Ovary (tissue), 9 donors: ENCODE measurements around the gene KCNN4. TPM values are rescaled to one million over a fixed set of nuclear protein-coding genes. Genes with fewer than 3 reads are reported as not detected.
"Not testable (repeated sequence)": the region's sequence is repeated elsewhere in the genome, so short reads cannot be mapped to it uniquely, and the experiment has no call there.

Experiments used
- DNase-seq, 5 donors: peaks; one replicate each; pipeline ENCODE4 v3.0.0-alpha.2; 2019 to 2020
- H3K27ac ChIP-seq, 2 donors: fragments of 200-600 bp; one replicate each; pipeline versions ENCODE4 v1.5.1 to v1.8.0; 2019 to 2022
- H3K27me3 ChIP-seq: fragments of 200-600 bp; one replicate; pipeline ENCODE4 v1.8.0; 2022
- H3K36me3 ChIP-seq: fragments of 200-600 bp; sonication (generic); one replicate; pipeline ENCODE4 v1.5.1; 2019
- H3K4me1 ChIP-seq: one replicate; pipeline ENCODE4 v1.8.1; 2013; ENCODE audit warnings: mild to moderate bottlenecking, moderate library complexity; ENCODE audit not compliant: insufficient read depth
- H3K4me3 ChIP-seq: fragments of 200-600 bp; sonication (generic); one replicate; pipeline ENCODE4 v1.5.1; 2017
- H3K9me3 ChIP-seq, 2 donors: fragments of 200-600 bp in 1 of 2; sonication (generic) in 1 of 2; one replicate each; pipeline versions ENCODE4 v1.5.1 to v1.8.1; 2013 to 2019; ENCODE audit warnings: mild to moderate bottlenecking in 1 of 2, moderate library complexity in 1 of 2
- CTCF ChIP-seq, 3 donors: fragments of 450-650 bp in 2 of 3; fragments of 200-600 bp in 1 of 3; IDR thresholded peaks; one replicate each; pipeline versions ENCODE4 v1.5.1 to v1.8.0; 2016 to 2022; ENCODE audit warnings: antibody characterized with exemption in 3 of 3, mild to moderate bottlenecking in 1 of 3
- EP300 ChIP-seq: sonication (generic); formaldehyde crosslinking; IDR thresholded peaks from one replicate; pipeline ENCODE4 v1.6.1; 2017; ENCODE audit warnings: antibody characterized with exemption
- POLR2A ChIP-seq: fragments of 450-650 bp; IDR thresholded peaks from one replicate; pipeline ENCODE4 v1.6.1; 2017; ENCODE audit warnings: antibody characterized with exemption, mild to moderate bottlenecking, moderate library complexity
- WGBS, 3 donors: extraction: QIAGEN DNeasy Blood & Tissue Kit in 1 of 3; methylation state at CpG; one replicate each; pipeline versions ENCODE4 v1.1.5 to v1.1.7; 2013 to 2017; 5-methylcytosine and 5-hydroxymethylcytosine counted together
- intact Hi-C, 4 donors: fragments of 100-400 bp; cut with DNase I; formaldehyde crosslinking; loops; one replicate each; pipeline versions ENCODE4 v1.11.0 to v1.15.1; 2022 to 2023
- polyA plus RNA-seq, 2 donors: library from polyadenylated mRNA; stranded (reverse); fragments of 200-250 nt in 1 of 2; fragments of 350-450 nt in 1 of 2; fragmentation: Illumina TruSeq in 1 of 2; extraction: RNeasy Lipid Tissue Mini Kit (QIAGEN cat#74804) in 1 of 2; gene quantifications; one replicate each; pipeline ENCODE4 v1.2.3, GENCODE V29; 2013 to 2014
- total RNA-seq, 7 donors: library from RNA; depleted of rRNA in 2 of 7; stranded (reverse); fragments of >200 nt in 2 of 7; fragmentation: NEBNext Ultra II Directional in 3 of 7; extraction: Animal tissue kit (Norgen Biotek cat#: 25700) in 3 of 7; gene quantifications; one replicate each; pipeline versions ENCODE4 v1.1.0 to v1.2.4, GENCODE V29; 2016 to 2023
- donor health status: DM: no; HTN: no; CAD: no; lungs with moderate emphysema.
- donor health status: DM: no; HTN: no; CAD: no.
- donor health status: Bipolar disorder and iron deficiency.
- donor health status: DM: yes; HTN: yes; CAD: no.
- donor health status: DM: no; HTN: no; CAD: no.
- donor health status: DM: yes; HTN: yes; CAD: no.

KCNN4 gene
- total and polyA plus RNA-seq, 9 donors: 0.28 to 9.1 (median 2.5) TPM

DNA sequence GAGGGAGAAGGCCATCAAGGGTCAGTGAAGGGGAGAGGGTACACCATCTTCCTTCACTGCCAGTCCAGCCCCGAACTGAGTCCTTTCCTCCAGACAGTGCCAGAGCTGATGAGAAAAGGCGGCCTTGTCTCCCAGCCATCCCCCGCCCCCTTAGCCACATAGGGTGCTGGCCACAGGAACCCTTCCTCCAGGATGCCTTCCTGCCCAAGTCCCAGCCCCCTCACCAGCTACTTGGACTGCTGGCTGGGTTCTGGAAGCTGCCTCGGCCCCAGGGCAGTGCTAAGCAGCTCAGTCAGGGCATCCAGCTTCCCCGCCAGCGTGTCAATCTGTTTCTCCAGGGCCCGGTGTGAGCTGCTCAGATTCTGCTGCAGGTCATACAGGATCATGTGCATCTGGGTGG lies 13.5 kb downstream of the KCNN4 start:
- WGBS, 3 donors: 67 to 79% (median 68%) methylated on average over 7 of the region's 7 CpGs
- no peak for TF ChIP-seq POLR2A
- TF ChIP-seq CTCF (IDR thresholded peaks at IDR 0.05): no peak
- no peak for TF ChIP-seq EP300
- Histone ChIP-seq H3K36me3 (no peaks in the 10 kb centered on the region), H3K27ac (no peak overlapping the region), H3K27me3 (no peaks in the 10 kb centered on the region), H3K4me3 (no peak overlapping the region), H3K9me3 (no peaks in the 10 kb centered on the region), H3K4me1 (no peaks in the 10 kb centered on the region)
- intact Hi-C loops: no loop called here
- DNase-seq: no peak

DNA sequence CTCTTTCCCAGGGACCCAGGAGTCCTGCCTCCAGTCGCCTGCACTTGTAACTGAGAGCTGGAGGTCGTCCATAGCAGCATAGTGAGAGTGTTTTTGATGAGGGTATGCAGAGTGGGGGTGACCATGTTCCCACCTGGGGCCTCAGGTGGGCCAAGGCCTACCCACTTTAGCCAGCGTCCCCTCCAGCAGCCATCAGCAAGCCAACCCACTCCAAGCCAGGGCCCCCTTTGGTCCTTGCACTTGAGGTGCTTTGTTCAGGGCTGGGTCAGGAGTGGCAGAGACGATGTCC lies 14.1 kb downstream of the KCNN4 start:
- H3K27me3 ChIP-seq: no peaks in the 10 kb centered on the region
- H3K27ac ChIP-seq: no peak overlapping the region
- H3K4me1 ChIP-seq: no peaks in the 10 kb centered on the region
- H3K36me3 ChIP-seq: no peaks in the 10 kb centered on the region
- intact Hi-C loops: no loop called here
- DNase-seq: no peak
- WGBS, 3 donors: 65 to 67% (median 66%) methylated on average over 4 of the region's 4 CpGs
- TF ChIP-seq CTCF (IDR thresholded peaks at IDR 0.05) (no peak), POLR2A (no peak), EP300 (no peak)
- H3K9me3 ChIP-seq: no peaks in the 10 kb centered on the region
- no peak overlapping the region for H3K4me3 ChIP-seq

GRCh38 chr19:43765109-43765876 lies 15.5 kb downstream of the KCNN4 start:
- intact Hi-C loops: no loop called here

GRCh38 chr19:43764684-43765083 lies 16.1 kb downstream of the KCNN4 start:
- intact Hi-C loops, H3K27me3 ChIP-seq, H3K27ac ChIP-seq, H3K9me3 ChIP-seq, H3K4me3 ChIP-seq, DNase-seq, H3K4me1 ChIP-seq, H3K36me3 ChIP-seq: not testable (repeated sequence)
- WGBS, 3 donors: 73 to 80% (median 75%) methylated on average over 8 of the region's 8 CpGs

More at GRCh38 chr19:43765109-43765876, 15.5 kb downstream of the KCNN4 start:
- H3K36me3 ChIP-seq: no peaks in the 10 kb centered on the region
- no peak overlapping the region for H3K4me3 ChIP-seq
- no peaks in the 10 kb centered on the region for H3K9me3 ChIP-seq
- H3K4me1 ChIP-seq: no peaks in the 10 kb centered on the region
- H3K27me3 ChIP-seq: no peaks in the 10 kb centered on the region
- H3K27ac ChIP-seq: no peak overlapping the region
- DNase-seq: peak in 2 of 5 donors; percentile 38 to 44
- TF ChIP-seq CTCF (IDR thresholded peaks at IDR 0.05) (no peak), POLR2A (no peak), EP300 (no peak)
- WGBS, 3 donors: 24 to 38% (median 33%) methylated on average over 16 of the region's 16 CpGs

DNA sequence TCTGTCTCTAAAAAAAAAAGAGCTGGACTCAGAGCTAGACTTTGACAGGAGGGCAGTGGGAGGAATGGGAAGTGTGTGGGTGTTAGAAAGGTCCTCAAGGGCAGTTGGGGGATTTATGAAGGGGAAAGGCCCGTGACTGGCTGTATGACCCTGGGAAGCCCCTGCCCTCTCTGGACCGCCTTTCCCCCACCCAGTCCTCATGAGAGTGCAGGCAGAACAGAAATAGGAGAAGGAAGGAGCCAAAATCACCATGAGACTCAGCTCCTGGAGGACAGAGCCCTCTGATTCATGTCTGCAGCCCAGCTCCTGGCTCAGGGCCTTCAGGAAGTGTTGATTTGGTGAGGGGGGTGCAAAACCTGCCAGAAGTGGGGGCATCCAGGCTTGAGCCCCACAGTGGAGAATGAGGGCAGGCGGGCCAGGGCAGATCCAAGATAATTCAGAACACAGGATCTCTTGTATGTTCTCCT lies 17.3 kb downstream of the KCNN4 start:
- intact Hi-C loops: no loop called here
- no peaks in the 10 kb centered on the region for H3K9me3 ChIP-seq
- TF ChIP-seq EP300: no peak
- TF ChIP-seq CTCF (IDR thresholded peaks at IDR 0.05): no peak
- no peak for TF ChIP-seq POLR2A
- no peaks in the 10 kb centered on the region for H3K36me3 ChIP-seq
- H3K4me3 ChIP-seq: no peak overlapping the region
- WGBS, 3 donors: 37 to 49% (median 44%) methylated on average over 3 of the region's 3 CpGs
- no peak overlapping the region for H3K27ac ChIP-seq
- no peaks in the 10 kb centered on the region for H3K4me1 ChIP-seq
- DNase-seq: no peak
- no peaks in the 10 kb centered on the region for H3K27me3 ChIP-seq
